Effector CD8-positive, alpha-beta T cell (primary cell): Measurements from ENCODE around the gene KRTAP17-1.
"Not testable (repeated sequence)": the region's sequence is repeated elsewhere in the genome, so short reads cannot be mapped to it uniquely, and the experiment has no call there.

Experiments
- DNase-seq: peaks from one replicate; lab custom pipeline; 2025; lab: John Stamatoyannopoulos, UW

Gene KRTAP17-1

GRCh38 chr17:41302981-41303380 is 12.5 kb downstream of the KRTAP17-1 start:
- DNase-seq: no peak

GRCh38 chr17:41301916-41302901 is 13.3 kb downstream of the KRTAP17-1 start, which contains the start of gene KRTAP29-1:
Gene KRTAP29-1 (minus strand): TSS chr17:41302851. CDS start chr17:41302851, 0 bp downstream.
- no peak for DNase-seq

GRCh38 chr17:41301204-41301790 is 14.2 kb downstream of the KRTAP17-1 start:
- no peak for DNase-seq

- no peak for DNase-seq
Observed at GRCh38 chr17:41298458-41299135, 16.9 kb downstream of the KRTAP17-1 start.

GRCh38 chr17:41296846-41297245 is 18.7 kb downstream of the KRTAP17-1 start:
- DNase-seq: no peak

GRCh38 chr17:41294016-41294415 is 21.5 kb downstream of the KRTAP17-1 start:
- no peak for DNase-seq

- DNase-seq: no peak
Observed at GRCh38 chr17:41287050-41287449, 28.5 kb downstream of the KRTAP17-1 start.

- no peak for DNase-seq
Observed at GRCh38 chr17:41284546-41284945, 31.0 kb downstream of the KRTAP17-1 start.

GRCh38 chr17:41284043-41284442 is 31.5 kb downstream of the KRTAP17-1 start:
- DNase-seq: no peak

GRCh38 chr17:41278176-41278955 is 37.1 kb downstream of the KRTAP17-1 start:
- no peak for DNase-seq

GRCh38 chr17:41275648-41276190 is 39.8 kb downstream of the KRTAP17-1 start, which contains the start of gene KRTAP9-7:
Gene KRTAP9-7 (plus strand): TSS chr17:41275698. CDS start chr17:41275698, 0 bp downstream.
- DNase-seq: not testable (repeated sequence)

GRCh38 chr17:41271858-41272257 is 43.7 kb downstream of the KRTAP17-1 start:
- no peak for DNase-seq

- not testable (repeated sequence) for DNase-seq
Observed at GRCh38 chr17:41271323-41271722, 44.2 kb downstream of the KRTAP17-1 start.

GRCh38 chr17:41267711-41268110 is 47.8 kb downstream of the KRTAP17-1 start:
- DNase-seq: no peak

GRCh38 chr17:41265078-41265477 is 50.4 kb downstream of the KRTAP17-1 start, which contains the start of gene KRTAP9-6:
Gene KRTAP9-6 (plus strand): TSS chr17:41265378. CDS start chr17:41265378, 0 bp downstream.
- no peak for DNase-seq
